Measurements from ENCODE around the gene LTBP4. TPM values are rescaled to one million over a fixed set of nuclear protein-coding genes. Genes with fewer than 3 reads are reported as not detected.
A peak's percentile ranks its signal among the peaks of the same experiment; 100 is the strongest.

LTBP4 gene
- total RNA-seq, 1 donor = 16.6 TPM

DNA sequence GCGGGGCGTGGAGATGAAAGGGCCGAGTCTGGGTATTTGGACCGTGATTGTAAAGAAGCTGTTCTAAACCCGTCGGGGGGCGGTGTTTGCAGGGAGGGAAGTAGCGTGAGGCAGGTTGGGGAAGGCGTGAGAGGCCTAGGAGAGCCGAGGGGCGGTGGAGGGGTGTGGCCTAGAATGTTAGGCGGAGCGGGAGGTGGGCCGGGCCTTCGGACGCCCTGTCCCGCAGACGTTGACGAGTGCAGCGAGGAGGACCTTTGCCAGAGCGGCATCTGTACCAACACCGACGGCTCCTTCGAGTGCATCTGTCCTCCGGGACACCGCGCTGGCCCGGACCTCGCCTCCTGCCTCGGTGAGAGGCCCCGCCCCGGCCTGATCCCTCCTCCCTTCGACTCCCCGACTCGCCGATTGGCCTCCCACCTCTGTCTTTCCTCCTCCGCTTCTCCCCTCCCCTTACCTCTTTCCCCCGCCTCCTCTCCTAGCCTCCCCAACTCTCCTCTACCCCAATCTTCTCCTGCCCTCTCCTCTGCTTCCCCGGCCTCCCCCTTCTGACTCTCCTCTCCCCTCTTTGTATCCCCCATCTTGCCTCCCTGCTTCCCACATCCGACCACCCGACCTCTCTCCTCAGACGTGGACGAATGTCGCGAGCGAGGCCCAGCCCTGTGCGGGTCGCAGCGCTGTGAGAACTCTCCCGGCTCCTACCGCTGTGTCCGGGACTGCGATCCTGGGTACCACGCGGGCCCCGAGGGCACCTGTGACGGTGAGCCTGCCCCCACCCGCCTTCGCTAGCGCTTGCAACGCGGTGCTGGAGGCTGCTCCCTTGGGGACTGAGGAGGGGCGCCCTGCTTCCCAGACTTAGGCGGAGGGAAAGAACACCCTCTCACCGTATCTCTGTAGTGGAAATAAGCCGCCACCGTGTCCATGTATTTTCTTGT lies 12.8 kb downstream of the LTBP4 start:
- no peaks in the 10 kb centered on the region for H3K27me3 ChIP-seq (ENCODE audit: insufficient read depth, low read length)
- TF ChIP-seq, protein P1, sequence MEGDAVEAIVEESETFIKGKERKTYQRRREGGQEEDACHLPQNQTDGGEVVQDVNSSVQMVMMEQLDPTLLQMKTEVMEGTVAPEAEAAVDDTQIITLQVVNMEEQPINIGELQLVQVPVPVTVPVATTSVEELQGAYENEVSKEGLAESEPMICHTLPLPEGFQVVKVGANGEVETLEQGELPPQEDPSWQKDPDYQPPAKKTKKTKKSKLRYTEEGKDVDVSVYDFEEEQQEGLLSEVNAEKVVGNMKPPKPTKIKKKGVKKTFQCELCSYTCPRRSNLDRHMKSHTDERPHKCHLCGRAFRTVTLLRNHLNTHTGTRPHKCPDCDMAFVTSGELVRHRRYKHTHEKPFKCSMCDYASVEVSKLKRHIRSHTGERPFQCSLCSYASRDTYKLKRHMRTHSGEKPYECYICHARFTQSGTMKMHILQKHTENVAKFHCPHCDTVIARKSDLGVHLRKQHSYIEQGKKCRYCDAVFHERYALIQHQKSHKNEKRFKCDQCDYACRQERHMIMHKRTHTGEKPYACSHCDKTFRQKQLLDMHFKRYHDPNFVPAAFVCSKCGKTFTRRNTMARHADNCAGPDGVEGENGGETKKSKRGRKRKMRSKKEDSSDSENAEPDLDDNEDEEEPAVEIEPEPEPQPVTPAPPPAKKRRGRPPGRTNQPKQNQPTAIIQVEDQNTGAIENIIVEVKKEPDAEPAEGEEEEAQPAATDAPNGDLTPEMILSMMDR (IDR thresholded peaks at IDR 0.05; ENCODE audit: extremely low read depth, low read depth, low read length) = no peak
- H4K20me1 ChIP-seq (ENCODE audit: insufficient read depth, low read length) = no peaks in the 10 kb centered on the region
- no peaks in the 10 kb centered on the region for H3K9me3 ChIP-seq (ENCODE audit: low read depth, low read length)
- H3K4me1 ChIP-seq (ENCODE audit: insufficient read depth, low read length) = peaks cover 9% of the 10 kb centered on the region
- peak; percentile 99 for DNase-seq (ENCODE audit: insufficient read length, low spot score, missing footprints)
- H3K36me3 ChIP-seq (ENCODE audit: insufficient read depth, low read length) = peaks cover 9% of the 10 kb centered on the region
- H3K4me3 ChIP-seq (ENCODE audit: insufficient read depth, low read length) = peak overlapping the region; percentile 92
- H3K79me2 ChIP-seq (ENCODE audit: insufficient read depth, low read length) = no peaks in the 10 kb centered on the region
- H3K27ac ChIP-seq (ENCODE audit: low read depth, low read length) = peak overlapping the region; percentile 75
- peak overlapping the region; percentile 95 for H2AFZ ChIP-seq (ENCODE audit: low read length)
- H3K4me2 ChIP-seq (ENCODE audit: insufficient read depth, low read length) = peak overlapping the region; percentile 94

DNA sequence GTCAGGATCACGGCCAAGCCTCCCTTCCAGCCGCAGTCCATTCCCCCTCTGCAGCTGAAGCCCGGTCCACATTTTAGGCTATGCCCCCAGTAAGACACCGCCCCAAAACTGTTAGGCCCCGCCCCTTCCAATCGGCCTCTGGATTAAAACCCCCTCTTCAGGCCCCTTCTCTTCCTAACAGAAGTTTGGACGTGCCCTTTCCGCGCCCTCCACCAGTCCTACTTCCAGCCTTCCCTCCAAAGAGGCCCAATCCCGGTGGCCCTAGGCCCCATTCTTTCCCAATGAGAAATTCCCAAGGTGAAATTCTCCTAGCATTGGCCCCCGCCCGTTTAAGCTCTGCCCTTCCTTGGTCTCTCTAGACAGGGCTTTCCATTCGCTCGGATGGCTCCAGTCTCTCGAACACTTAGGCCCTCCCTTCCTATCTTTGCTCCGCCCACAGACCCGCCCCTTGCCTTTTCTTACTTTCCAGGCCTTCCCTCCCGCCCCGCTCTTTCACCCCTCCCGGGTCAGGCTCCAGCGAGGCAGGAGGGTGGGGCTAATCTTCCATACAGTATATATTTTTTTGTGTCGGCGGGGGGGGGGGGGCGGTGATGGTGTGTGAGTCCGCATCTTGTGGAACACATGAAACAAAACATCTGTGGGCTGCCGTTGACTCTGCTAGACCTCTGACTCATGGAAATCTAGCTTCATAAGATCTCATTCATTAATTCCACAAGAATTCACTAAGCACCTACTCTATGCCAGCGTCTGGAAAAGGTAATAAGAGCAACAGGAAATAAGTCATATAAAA lies 13.6 kb downstream of the LTBP4 start:
- no peaks in the 10 kb centered on the region for H3K27me3 ChIP-seq (ENCODE audit: insufficient read depth, low read length)
- H3K79me2 ChIP-seq (ENCODE audit: insufficient read depth, low read length) = no peaks in the 10 kb centered on the region
- peak overlapping the region; percentile 75 for H3K27ac ChIP-seq (ENCODE audit: low read depth, low read length)
- H3K9me3 ChIP-seq (ENCODE audit: low read depth, low read length) = no peaks in the 10 kb centered on the region
- H3K4me2 ChIP-seq (ENCODE audit: insufficient read depth, low read length) = peak overlapping the region; percentile 94
- no peaks in the 10 kb centered on the region for H4K20me1 ChIP-seq (ENCODE audit: insufficient read depth, low read length)
- peak overlapping the region; percentile 95 for H2AFZ ChIP-seq (ENCODE audit: low read length)
- H3K4me1 ChIP-seq (ENCODE audit: insufficient read depth, low read length) = peaks cover 4% of the 10 kb centered on the region
- peak overlapping the region; percentile 92 for H3K4me3 ChIP-seq (ENCODE audit: insufficient read depth, low read length)
- TF ChIP-seq, protein P1 (IDR thresholded peaks at IDR 0.05; ENCODE audit: extremely low read depth, low read depth, low read length) = no peak
- DNase-seq (ENCODE audit: insufficient read length, low spot score, missing footprints) = peak; percentile 97
- H3K36me3 ChIP-seq (ENCODE audit: insufficient read depth, low read length) = peaks cover 18% of the 10 kb centered on the region

DNA sequence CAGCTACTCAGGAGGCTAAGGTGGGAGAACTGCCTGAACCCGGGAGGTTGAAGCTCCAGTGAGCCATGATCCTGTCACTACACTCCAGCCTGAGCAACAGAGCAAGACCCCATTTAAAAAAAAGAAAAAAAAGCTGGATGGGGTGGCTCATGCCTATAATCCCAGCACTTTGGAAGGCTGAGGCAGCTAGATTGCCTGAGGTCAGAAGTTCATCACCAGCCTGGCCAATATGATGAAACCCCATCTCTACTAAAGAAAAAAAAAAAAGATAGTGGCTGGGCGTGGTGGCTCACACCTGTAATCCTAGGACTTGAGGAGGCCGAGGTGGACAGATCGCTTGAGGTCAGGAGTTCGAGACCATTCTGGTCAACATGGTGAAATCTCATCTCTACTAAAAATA lies 15.0 kb downstream of the LTBP4 start:
- Histone ChIP-seq H3K4me1 (ENCODE audit: insufficient read depth, low read length) (no peaks in the 10 kb centered on the region), H3K4me2 (ENCODE audit: insufficient read depth, low read length) (no peak overlapping the region), H3K79me2 (ENCODE audit: insufficient read depth, low read length) (no peaks in the 10 kb centered on the region), H3K27ac (ENCODE audit: low read depth, low read length) (no peak overlapping the region), H4K20me1 (ENCODE audit: insufficient read depth, low read length) (no peaks in the 10 kb centered on the region), H3K9me3 (ENCODE audit: low read depth, low read length) (no peaks in the 10 kb centered on the region), H3K4me3 (ENCODE audit: insufficient read depth, low read length) (no peak overlapping the region), H2AFZ (ENCODE audit: low read length) (no peak overlapping the region), H3K36me3 (ENCODE audit: insufficient read depth, low read length) (peaks cover 25% of the 10 kb centered on the region), H3K27me3 (ENCODE audit: insufficient read depth, low read length) (no peaks in the 10 kb centered on the region)
- TF ChIP-seq, protein P1 (IDR thresholded peaks at IDR 0.05; ENCODE audit: extremely low read depth, low read depth, low read length) = no peak
- no peak for DNase-seq (ENCODE audit: insufficient read length, low spot score, missing footprints)

DNA sequence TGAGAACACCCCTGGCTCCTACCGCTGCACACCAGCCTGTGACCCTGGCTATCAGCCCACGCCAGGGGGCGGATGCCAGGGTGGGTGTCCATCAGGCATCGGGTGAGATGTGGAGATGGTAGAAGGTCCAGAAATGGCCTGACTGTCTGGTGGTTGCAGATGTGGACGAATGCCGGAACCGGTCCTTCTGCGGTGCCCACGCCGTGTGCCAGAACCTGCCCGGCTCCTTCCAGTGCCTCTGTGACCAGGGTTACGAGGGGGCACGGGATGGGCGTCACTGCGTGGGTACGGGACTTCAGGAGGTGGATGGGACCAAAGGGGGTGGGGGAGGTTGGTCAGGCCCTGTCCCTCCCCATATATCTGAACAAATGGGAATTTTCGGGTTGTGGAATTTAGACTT lies 15.8 kb downstream of the LTBP4 start:
- no peaks in the 10 kb centered on the region for H4K20me1 ChIP-seq (ENCODE audit: insufficient read depth, low read length)
- no peaks in the 10 kb centered on the region for H3K4me1 ChIP-seq (ENCODE audit: insufficient read depth, low read length)
- no peaks in the 10 kb centered on the region for H3K9me3 ChIP-seq (ENCODE audit: low read depth, low read length)
- peaks cover 29% of the 10 kb centered on the region for H3K36me3 ChIP-seq (ENCODE audit: insufficient read depth, low read length)
- H2AFZ ChIP-seq (ENCODE audit: low read length) = no peak overlapping the region
- no peak overlapping the region for H3K4me3 ChIP-seq (ENCODE audit: insufficient read depth, low read length)
- H3K79me2 ChIP-seq (ENCODE audit: insufficient read depth, low read length) = no peaks in the 10 kb centered on the region
- TF ChIP-seq, protein P1 (IDR thresholded peaks at IDR 0.05; ENCODE audit: extremely low read depth, low read depth, low read length) = no peak
- DNase-seq (ENCODE audit: insufficient read length, low spot score, missing footprints) = no peak
- no peak overlapping the region for H3K4me2 ChIP-seq (ENCODE audit: insufficient read depth, low read length)
- H3K27ac ChIP-seq (ENCODE audit: low read depth, low read length) = no peak overlapping the region
- H3K27me3 ChIP-seq (ENCODE audit: insufficient read depth, low read length) = no peaks in the 10 kb centered on the region

Measured in osteoblast (primary cell).